Calu3 (cell line): ENCODE data around the gene ANGPT4. TPM values are rescaled to one million over a fixed set of nuclear protein-coding genes. Genes with fewer than 3 reads are reported as not detected.
"Not testable (repeated sequence)": the region's sequence is repeated elsewhere in the genome, so short reads cannot be mapped to it uniquely, and the experiment has no call there.

ENCODE experiments used
- BruUV-seq: library from RNA; stranded (reverse); fragments of 400-500 nt; replicated peaks from 2 replicates; lab custom pipeline; 2021; lab: Mats Ljungman, UMichigan
- CTCF ChIA-PET: fragments of 300-600 bp; sonication (Branson Sonifier 250); formaldehyde crosslinking; loops from one replicate; lab custom pipeline; 2022; ENCODE audit warnings: antibody characterized with exemption; lab: Charles Lee
- DNase-seq: peaks from one replicate; pipeline ENCODE4 v3.0.0; 2022
- H3K27ac Mint-ChIP-seq: one replicate; pipeline ENCODE4 v1.8.0; 2022; ENCODE audit warnings: mixed read lengths; ENCODE audit not compliant: unreplicated experiment
- H3K27me3 Mint-ChIP-seq: one replicate; pipeline ENCODE4 v1.8.0; 2022; ENCODE audit warnings: mixed read lengths; ENCODE audit not compliant: unreplicated experiment
- H3K36me3 Mint-ChIP-seq: one replicate; pipeline ENCODE4 v1.8.0; 2022; ENCODE audit warnings: mild to moderate bottlenecking, moderate library complexity, mixed read lengths; ENCODE audit not compliant: insufficient read depth, unreplicated experiment
- H3K4me1 Mint-ChIP-seq: one replicate; pipeline ENCODE4 v1.8.0; 2022; ENCODE audit warnings: mild to moderate bottlenecking, low read depth, mixed read lengths; ENCODE audit not compliant: unreplicated experiment
- H3K4me3 Mint-ChIP-seq: one replicate; pipeline ENCODE4 v1.8.0; 2022; ENCODE audit warnings: mild to moderate bottlenecking, low read depth, moderate library complexity, mixed read lengths; ENCODE audit not compliant: unreplicated experiment
- H3K9me3 Mint-ChIP-seq: one replicate; pipeline ENCODE4 v1.8.0; 2022; ENCODE audit warnings: low read depth, mixed read lengths; ENCODE audit not compliant: unreplicated experiment
- CTCF ChIP-seq: fragments of 200-600 bp; IDR thresholded peaks from one replicate; pipeline ENCODE4 v1.8.0; 2022; ENCODE audit warnings: antibody characterized with exemption; ENCODE audit not compliant: unreplicated experiment
- intact Hi-C: fragments of 100-400 bp; cut with micrococcal nuclease; formaldehyde crosslinking; loops from one replicate; pipeline ENCODE4 v1.10.0; 2022; ENCODE audit not compliant: unreplicated experiment
- total RNA-seq: library from RNA; stranded (reverse); gene quantifications from 2 replicates; pipeline ENCODE4 v1.2.3, GENCODE V29; 2022

ANGPT4 gene
- total RNA-seq, 1 experiment from 2014 or later = not detected

DNA sequence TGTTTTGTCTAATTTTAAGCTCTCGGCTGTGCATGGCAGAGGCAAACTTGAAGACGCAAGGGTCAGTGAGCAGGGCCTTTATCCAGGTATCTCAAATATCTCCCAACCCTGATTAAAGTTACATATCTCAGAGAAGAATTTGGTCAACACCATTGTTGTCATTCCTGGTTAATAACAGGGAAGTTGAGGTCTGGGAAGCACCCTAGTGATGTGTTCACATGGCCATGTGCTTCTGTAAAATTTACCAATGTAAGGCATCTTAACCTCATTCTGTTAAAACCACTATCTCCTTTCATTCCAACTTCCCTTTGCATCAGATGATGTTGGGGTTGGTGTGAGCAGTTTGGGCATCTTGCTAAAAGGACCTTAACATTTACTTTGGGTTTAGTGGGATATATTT, 86.6 kb downstream of the ANGPT4 start:
- CTCF ChIA-PET = no interaction called here
- Mint-ChIP-seq H3K27ac (no peak overlapping the region), H3K4me3 (no peak overlapping the region), H3K4me1 (peaks cover 7% of the 10 kb centered on the region), H3K36me3 (peaks cover 17% of the 10 kb centered on the region), H3K9me3 (no peaks in the 10 kb centered on the region), H3K27me3 (no peaks in the 10 kb centered on the region)
- BruUV-seq = no TSS peak
- DNase-seq = no peak
- intact Hi-C loops = no loop called here
- TF ChIP-seq CTCF = no peak

DNA sequence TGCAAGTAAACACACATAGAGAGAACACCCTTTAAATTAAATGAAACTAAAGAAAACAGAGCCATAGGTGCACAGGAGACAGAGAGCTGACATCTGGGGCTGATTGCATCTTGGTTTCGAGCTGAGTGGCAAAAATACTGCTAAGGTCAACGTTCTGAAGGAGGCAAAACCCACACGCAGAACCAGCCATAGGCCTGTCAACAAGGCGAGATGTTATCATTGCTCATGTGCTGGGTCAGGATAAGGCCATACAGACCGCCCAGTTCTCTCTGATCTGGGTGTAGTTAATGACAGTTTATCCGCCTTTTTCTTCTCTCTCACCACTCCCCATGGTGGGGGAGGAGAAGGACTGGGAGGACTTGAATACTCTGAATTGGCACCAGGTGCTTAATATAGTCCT, 87.1 kb downstream of the ANGPT4 start:
- CTCF ChIA-PET = no interaction called here
- peaks cover 11% of the 10 kb centered on the region for H3K36me3 Mint-ChIP-seq
- no TSS peak for BruUV-seq
- DNase-seq = no peak
- intact Hi-C loops = no loop called here
- H3K27ac Mint-ChIP-seq = no peak overlapping the region
- no peaks in the 10 kb centered on the region for H3K9me3 Mint-ChIP-seq
- H3K4me3 Mint-ChIP-seq = no peak overlapping the region
- no peak for TF ChIP-seq CTCF
- H3K27me3 Mint-ChIP-seq = no peaks in the 10 kb centered on the region
- peaks cover 7% of the 10 kb centered on the region for H3K4me1 Mint-ChIP-seq

GRCh38 chr20:827981-828380, 88.2 kb downstream of the ANGPT4 start:
- H3K27ac Mint-ChIP-seq, H3K4me3 Mint-ChIP-seq, intact Hi-C loops, DNase-seq, H3K27me3 Mint-ChIP-seq, H3K9me3 Mint-ChIP-seq, H3K36me3 Mint-ChIP-seq, BruUV-seq, H3K4me1 Mint-ChIP-seq: not testable (repeated sequence)
- CTCF ChIA-PET = interaction anchor here (0.6 kb wide), 1 partner anchor 24 kb away, joined by 5 read pairs; no protein-coding TSS in a partner anchor

- CTCF ChIA-PET = no interaction called here
- intact Hi-C loops = no loop called here
- DNase-seq = no peak
- no peaks in the 10 kb centered on the region for H3K36me3 Mint-ChIP-seq
- no peaks in the 10 kb centered on the region for H3K4me1 Mint-ChIP-seq
- no peak for TF ChIP-seq CTCF
- no peaks in the 10 kb centered on the region for H3K27me3 Mint-ChIP-seq
- no TSS peak for BruUV-seq
- no peak overlapping the region for H3K27ac Mint-ChIP-seq
- H3K4me3 Mint-ChIP-seq = no peak overlapping the region
- H3K9me3 Mint-ChIP-seq = no peaks in the 10 kb centered on the region
Observed at GRCh38 chr20:826695-827323, 89.3 kb downstream of the ANGPT4 start.

DNA sequence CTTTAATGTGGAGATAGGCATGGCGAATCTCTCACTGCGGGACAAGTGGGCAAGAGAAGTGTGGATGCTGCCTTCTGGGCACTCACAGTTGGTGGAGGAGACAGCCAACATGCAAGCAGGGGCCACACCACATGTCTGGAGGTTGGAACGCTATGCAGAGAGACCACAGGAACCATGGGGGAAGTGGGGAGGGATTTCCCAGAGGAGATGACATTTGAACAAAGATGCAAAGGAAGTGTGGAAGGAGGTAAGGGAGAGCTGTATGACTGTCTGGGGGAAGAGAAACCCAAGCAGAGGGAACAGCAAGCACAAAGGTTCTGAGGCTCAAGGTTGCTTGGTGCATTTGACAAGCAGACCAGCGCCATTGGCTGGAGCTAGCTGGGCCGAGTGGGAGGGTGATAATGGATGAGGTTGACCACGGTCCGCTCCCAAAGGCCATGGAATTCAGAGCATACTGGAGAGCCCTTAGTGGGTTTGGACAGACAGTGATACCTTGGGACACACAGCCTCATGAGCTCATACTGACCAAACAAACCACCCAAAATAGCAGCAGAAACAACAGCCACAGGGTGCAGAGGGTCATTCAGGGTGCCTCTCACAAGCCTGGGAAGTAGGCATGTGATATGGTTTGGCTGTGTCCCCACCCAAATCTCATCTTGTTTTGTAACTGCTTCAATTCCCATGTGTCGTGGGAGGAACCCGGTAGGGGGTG, 90.3 kb downstream of the ANGPT4 start:
- Mint-ChIP-seq H3K27me3 (peaks cover 2% of the 10 kb centered on the region), H3K27ac (no peak overlapping the region), H3K4me3 (no peak overlapping the region), H3K4me1 (no peaks in the 10 kb centered on the region), H3K36me3 (no peaks in the 10 kb centered on the region), H3K9me3 (no peaks in the 10 kb centered on the region)
- intact Hi-C loops = no loop called here
- CTCF ChIA-PET = no interaction called here
- TF ChIP-seq CTCF = no peak
- DNase-seq = no peak
- no TSS peak for BruUV-seq
